SK-N-SH (cell line): ENCODE data around the gene CD70. TPM values are rescaled to one million over a fixed set of nuclear protein-coding genes. Genes with fewer than 3 reads are reported as not detected.

ENCODE experiments used
- CTCF ChIA-PET: fragments of 300-600, 350-600 bp; formaldehyde crosslinking; extraction: SDS; loops from one replicate; lab custom pipeline; 2021; lab: Yijun Ruan, JAX
- POLR2A ChIA-PET: fragments of 350-600 bp; sonication (Branson Sonifier 250); formaldehyde crosslinking; extraction: SDS; loops from one replicate; lab custom pipeline; 2020; ENCODE audit warnings: antibody characterized with exemption, inconsistent platforms; lab: Yijun Ruan, JAX
- DNase-seq: peaks from one replicate; pipeline ENCODE4 v3.0.0; 2012
- H2AFZ ChIP-seq: fragments of 200-600 bp; sonication (generic); 2 replicates; pipeline ENCODE4 v1.8.1; 2016; ENCODE audit warnings: antibody characterized with exemption, mild to moderate bottlenecking, low read depth
- H3F3A ChIP-seq: fragments of 200-600 bp; sonication (generic); replicated peaks from 2 replicates; pipeline ENCODE3; 2016; ENCODE audit warnings: antibody characterized with exemption, mild to moderate bottlenecking; ENCODE audit not compliant: insufficient read depth
- H3K27ac ChIP-seq, 2 experiments: fragments of 200-500 bp in 1 of 2; fragments of 200-600 bp in 1 of 2; sonication (Bioruptor generic) in 1 of 2; sonication (generic), shearing (Covaris generic) in 1 of 2; 2 replicates each; pipeline versions ENCODE4 v1.5.1 to v1.6.1; 2014 to 2016; ENCODE audit warnings: low read depth in 2 of 2, inconsistent platforms in 1 of 2, low read length in 1 of 2, mild to moderate bottlenecking in 1 of 2, mixed read lengths in 1 of 2
- H3K27me3 ChIP-seq: fragments of 200-600 bp; sonication (generic), shearing (Covaris generic); 2 replicates; pipeline ENCODE4 v1.6.1; 2016; ENCODE audit warnings: mixed run types; ENCODE audit not compliant: insufficient read depth
- H3K36me3 ChIP-seq, 2 experiments: fragments of 200-500 bp in 1 of 2; fragments of 200-600 bp in 1 of 2; sonication (Bioruptor generic) in 1 of 2; sonication (generic) in 1 of 2; replicated peaks in 1 of 2; 2 replicates each; pipeline versions ENCODE3 to v1.5.1; 2014 to 2016; ENCODE audit warnings: low read length in 1 of 2, mild to moderate bottlenecking in 1 of 2; ENCODE audit not compliant: insufficient read depth in 2 of 2, control insufficient read depth in 1 of 2
- H3K4me1 ChIP-seq, 2 experiments: fragments of 200-500 bp in 1 of 2; fragments of 200-600 bp in 1 of 2; sonication (Bioruptor generic) in 1 of 2; sonication (generic), shearing (Covaris generic) in 1 of 2; 2 replicates each; pipeline versions ENCODE4 v1.5.1 to v1.6.1; 2014 to 2016; ENCODE audit warnings: low read depth in 1 of 2, low read length in 1 of 2, mixed run types in 1 of 2; ENCODE audit not compliant: insufficient read depth in 2 of 2, control insufficient read depth in 1 of 2
- H3K4me2 ChIP-seq: fragments of 200-600 bp; sonication (generic), shearing (Covaris generic); 2 replicates; pipeline ENCODE4 v1.6.1; 2017; ENCODE audit warnings: mixed run types
- H3K4me3 ChIP-seq, 2 experiments: fragments of 200-500 bp in 1 of 2; fragments of 200-600 bp in 1 of 2; sonication (Bioruptor generic) in 1 of 2; sonication (generic), shearing (Covaris generic) in 1 of 2; 2 replicates each; pipeline versions ENCODE4 v1.5.1 to v1.8.1; 2014 to 2016; ENCODE audit warnings: low read depth in 2 of 2, inconsistent platforms in 1 of 2, low read length in 1 of 2, mild to moderate bottlenecking in 1 of 2, mixed read lengths in 1 of 2, moderate library complexity in 1 of 2
- H3K79me2 ChIP-seq: fragments of 200-600 bp; sonication (generic); 2 replicates; pipeline ENCODE4 v1.8.1; 2017; ENCODE audit warnings: mild to moderate bottlenecking; ENCODE audit not compliant: insufficient read depth
- H3K9ac ChIP-seq: fragments of 200-600 bp; sonication (generic); 2 replicates; pipeline ENCODE4 v1.6.1; 2017; ENCODE audit warnings: mixed run types
- H3K9me2 ChIP-seq: fragments of 200-600 bp; sonication (generic); 2 replicates; pipeline ENCODE4 v1.6.1; 2017; ENCODE audit warnings: mixed run types
- H3K9me3 ChIP-seq: fragments of 200-600 bp; sonication (generic); 2 replicates; pipeline ENCODE4 v1.6.1; 2017; ENCODE audit warnings: mixed run types, mild to moderate bottlenecking, moderate library complexity
- H4K20me1 ChIP-seq: fragments of 200-600 bp; sonication (generic); 2 replicates; pipeline ENCODE4 v1.6.1; 2017; ENCODE audit warnings: mild to moderate bottlenecking, mixed run types; ENCODE audit not compliant: insufficient read depth
- CHD2 ChIP-seq: fragments of 150-350 bp; IDR thresholded peaks from 2 replicates; pipeline ENCODE4 v1.6.1; 2018; ENCODE audit warnings: low read length; ENCODE audit not compliant: partially characterized antibody
- EP300 ChIP-seq, 2 experiments: IDR thresholded peaks; 2 replicates each; pipeline versions ENCODE4 v1.4.0 to v1.6.1; 2012; ENCODE audit warnings: borderline replicate concordance in 1 of 2, low read depth in 1 of 2, low read length in 1 of 2
- FOXJ3 ChIP-seq: sonication (generic); formaldehyde crosslinking; IDR thresholded peaks from 2 replicates; pipeline ENCODE4 v1.5.1; 2020; ENCODE audit warnings: mild to moderate bottlenecking, missing genetic modification reagents
- GABPA ChIP-seq: IDR thresholded peaks from 2 replicates; pipeline ENCODE4 v1.4.0; 2012; ENCODE audit warnings: low read depth, mild to moderate bottlenecking
- GATA2 ChIP-seq: sonication (generic); formaldehyde crosslinking; IDR thresholded peaks from 2 replicates; pipeline ENCODE4 v1.5.0; 2020; ENCODE audit warnings: mild to moderate bottlenecking, missing genetic modification reagents
- JUND ChIP-seq: IDR thresholded peaks from 2 replicates; pipeline ENCODE4 v1.4.0; 2012
- MAX ChIP-seq: IDR thresholded peaks from 2 replicates; pipeline ENCODE4 v1.4.0; 2012; ENCODE audit warnings: low read depth
- MEF2A ChIP-seq: IDR thresholded peaks from 2 replicates; pipeline ENCODE4 v1.4.0; 2012; ENCODE audit warnings: low read depth, borderline replicate concordance
- MXI1 ChIP-seq: IDR thresholded peaks from 2 replicates; pipeline ENCODE4 v1.6.1; 2012; ENCODE audit warnings: mild to moderate bottlenecking, low read depth, low read length, improper control_type of control experiment
- NFIC ChIP-seq: IDR thresholded peaks from 2 replicates; pipeline ENCODE4 v1.4.0; 2012; ENCODE audit warnings: borderline replicate concordance
- PBX3 ChIP-seq: IDR thresholded peaks from 2 replicates; pipeline ENCODE4; 2012
- POLR2AphosphoS5 ChIP-seq: IDR thresholded peaks from 2 replicates; pipeline ENCODE4 v1.6.1; 2012; ENCODE audit warnings: low read depth, low read length
- REST ChIP-seq: IDR thresholded peaks from 2 replicates; pipeline ENCODE4 v1.6.1; 2012; ENCODE audit warnings: mild to moderate bottlenecking, low read depth, low read length, moderate library complexity
- RFX5 ChIP-seq: IDR thresholded peaks from 2 replicates; pipeline ENCODE4 v1.6.1; 2012; ENCODE audit warnings: mild to moderate bottlenecking, improper control_type of control experiment, low read length
- RXRA ChIP-seq: IDR thresholded peaks from 2 replicates; pipeline ENCODE4 v1.4.0; 2012; ENCODE audit warnings: low read depth, mild to moderate bottlenecking, borderline replicate concordance
- SIN3A ChIP-seq: IDR thresholded peaks from 2 replicates; pipeline ENCODE4 v1.6.1; 2012; ENCODE audit warnings: low read depth, mild to moderate bottlenecking, low read length, moderate library complexity, borderline replicate concordance
- SMC3 ChIP-seq: IDR thresholded peaks from 2 replicates; pipeline ENCODE4 v1.6.1; 2012; ENCODE audit warnings: low read depth, low read length, improper control_type of control experiment
- TAF1 ChIP-seq: IDR thresholded peaks from 2 replicates; pipeline ENCODE4 v1.6.1; 2012; ENCODE audit warnings: low read depth, mild to moderate bottlenecking, low read length, moderate library complexity, borderline replicate concordance
- TEAD4 ChIP-seq: IDR thresholded peaks from 2 replicates; pipeline ENCODE4 v1.4.0; 2012; ENCODE audit warnings: mild to moderate bottlenecking, borderline replicate concordance; ENCODE audit not compliant: insufficient read depth
- USF1 ChIP-seq: IDR thresholded peaks from 2 replicates; pipeline ENCODE4 v1.4.0; 2012; ENCODE audit warnings: low read depth, borderline replicate concordance
- USF2 ChIP-seq: fragments of 150-350 bp; IDR thresholded peaks from 2 replicates; pipeline ENCODE4 v1.6.1; 2017; ENCODE audit warnings: antibody characterized with exemption, low read length, low read depth, borderline replicate concordance
- YY1 ChIP-seq: IDR thresholded peaks from 2 replicates; pipeline ENCODE4 v1.4.0; 2012; ENCODE audit warnings: low read depth, mild to moderate bottlenecking
- WGBS: methylation state at CpG from one replicate; pipeline ENCODE4 v1.1.6; 2017; ENCODE audit warnings: low lambda C conversion rate; 5-methylcytosine and 5-hydroxymethylcytosine counted together
- polyA plus RNA-seq, 3 experiments: library from polyadenylated mRNA; depleted of rRNA; stranded (reverse); fragments of >200 nt; gene quantifications; 2 replicates each; pipeline ENCODE4 v1.2.3, GENCODE V29; 2012

CD70 gene
- polyA plus RNA-seq, 1 of the 3 experiments (the other 2 are of a cell fraction): 142 TPM

GRCh38 chr19:6573350-6573749 is 17.6 kb downstream of the CD70 start:
- H3K9ac ChIP-seq: no peak overlapping the region
- no peak overlapping the region for H3K4me2 ChIP-seq
- POLR2A ChIA-PET: no interaction called here
- H3K4me3 ChIP-seq: no peak overlapping the region
- H2AFZ ChIP-seq: no peak overlapping the region
- no peaks in the 10 kb centered on the region for H4K20me1 ChIP-seq
- TF ChIP-seq TEAD4 (no peak), EP300 (IDR thresholded peaks at IDR 0.05; ENCODE audit: borderline replicate concordance in 1 of 2, low read depth in 1 of 2, low read length in 1 of 2) (no peak), GABPA (no peak), MAX (no peak), CHD2 (no peak), TAF1 (no peak), RFX5 (no peak), USF2 (no peak), USF1 (no peak), MXI1 (no peak), SIN3A (no peak), MEF2A (no peak), JUND (no peak), NFIC (no peak)
- H3K4me1 ChIP-seq: no peaks in the 10 kb centered on the region; a peak in 1 of 4 replicates
- H3K79me2 ChIP-seq: no peaks in the 10 kb centered on the region
- H3K9me2 ChIP-seq: no peaks in the 10 kb centered on the region
- CTCF ChIA-PET: no interaction called here
- 11% methylated on average over 1 of the region's 1 CpG for WGBS
- no peak overlapping the region for H3K27ac ChIP-seq
- H3F3A ChIP-seq: peaks cover 1% of the 10 kb centered on the region
- peaks cover 11% of the 10 kb centered on the region for H3K9me3 ChIP-seq
- peaks cover 7% of the 10 kb centered on the region; the same call in 1 of the 2 replicates for H3K27me3 ChIP-seq
- no peaks in the 10 kb centered on the region for H3K36me3 ChIP-seq
- no peak for DNase-seq

GRCh38 chr19:6572217-6572616 is 18.7 kb downstream of the CD70 start:
- 34% methylated on average over 4 of the region's 4 CpGs for WGBS
- H3K27ac ChIP-seq: no peak overlapping the region
- H3K9ac ChIP-seq: no peak overlapping the region
- H3K4me1 ChIP-seq: no peaks in the 10 kb centered on the region; a peak in 1 of 4 replicates
- no peak overlapping the region for H3K4me2 ChIP-seq
- H3F3A ChIP-seq: no peaks in the 10 kb centered on the region
- no peak overlapping the region for H2AFZ ChIP-seq
- peaks cover 11% of the 10 kb centered on the region for H3K9me3 ChIP-seq
- no peak for DNase-seq
- no peaks in the 10 kb centered on the region for H3K79me2 ChIP-seq
- H3K9me2 ChIP-seq: no peaks in the 10 kb centered on the region
- peaks cover 18% of the 10 kb centered on the region; the same call in 1 of the 2 replicates for H3K27me3 ChIP-seq
- POLR2A ChIA-PET: no interaction called here
- H3K4me3 ChIP-seq: no peak overlapping the region
- H3K36me3 ChIP-seq: no peaks in the 10 kb centered on the region
- no peaks in the 10 kb centered on the region for H4K20me1 ChIP-seq
- CTCF ChIA-PET: no interaction called here
- no peak for TF ChIP-seq EP300 (IDR thresholded peaks at IDR 0.05; ENCODE audit: borderline replicate concordance in 1 of 2, low read depth in 1 of 2, low read length in 1 of 2)
- no peak for TF ChIP-seq TEAD4
- no peak for TF ChIP-seq SMC3
- no peak for TF ChIP-seq YY1
- no peak for TF ChIP-seq FOXJ3 (CRISPR knock-in tag)
- TF ChIP-seq PBX3: no peak
- TF ChIP-seq MEF2A: no peak
- TF ChIP-seq GATA2 (CRISPR knock-in tag): no peak
- no peak for TF ChIP-seq REST
- TF ChIP-seq MXI1: no peak
- TF ChIP-seq POLR2AphosphoS5: no peak
- no peak for TF ChIP-seq RXRA
